ENCODE results near the gene COL8A1. TPM values are rescaled to one million over a fixed set of nuclear protein-coding genes. Genes with fewer than 3 reads are reported as not detected.
A peak's percentile ranks its signal among the peaks of the same experiment; 100 is the strongest.

Gene COL8A1
- total RNA-seq, 1 donor from 2014 or later = 123 TPM

DNA sequence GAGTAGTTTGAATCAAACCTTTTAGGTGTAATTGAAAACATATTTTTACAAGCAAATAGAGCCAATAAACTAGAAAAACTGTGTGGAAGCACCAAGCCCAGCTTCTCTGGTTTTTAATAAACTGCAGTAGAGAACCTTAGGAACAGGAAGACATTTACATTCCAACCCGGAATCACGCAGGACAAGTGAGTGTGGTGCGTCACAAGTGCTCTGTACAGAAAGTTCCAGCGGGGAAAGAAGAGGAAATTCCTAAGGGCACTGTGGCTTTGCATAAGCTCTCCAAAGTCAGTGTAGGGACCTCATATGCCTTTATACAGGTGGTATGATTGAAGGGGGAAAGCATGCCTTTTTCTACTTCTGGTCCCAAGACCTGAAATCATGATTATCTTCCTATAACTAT lies 21.6 kb downstream of the COL8A1 start:
- Mint-ChIP-seq H3K27me3 (ENCODE audit: low read depth, unreplicated experiment) (no peaks in the 10 kb centered on the region), H3K36me3 (ENCODE audit: low read depth, unreplicated experiment) (peaks cover 13% of the 10 kb centered on the region), H3K9me3 (ENCODE audit: unreplicated experiment) (peaks cover 3% of the 10 kb centered on the region), H3K4me3 (ENCODE audit: unreplicated experiment) (no peak overlapping the region), H3K27ac (ENCODE audit: unreplicated experiment) (peak overlapping the region; percentile 97), H3K4me1 (ENCODE audit: low read depth, unreplicated experiment) (peaks cover 42% of the 10 kb centered on the region)
- peak overlapping the region; percentile 72 for H3K9ac ChIP-seq (ENCODE audit: low read length)
- H3K27me3 ChIP-seq (ENCODE audit: insufficient read depth, low read length) = no peaks in the 10 kb centered on the region
- peaks cover 3% of the 10 kb centered on the region for H3K36me3 ChIP-seq (ENCODE audit: insufficient read depth, low read length)
- H3K79me2 ChIP-seq (ENCODE audit: insufficient read depth, low read length) = peaks cover 82% of the 10 kb centered on the region
- no peak for FAIRE-seq
- H3K27ac ChIP-seq (ENCODE audit: low read depth, low read length) = peak overlapping the region; percentile 99
- DNase-seq (ENCODE audit: low read depth) = no peak
- H3K9me3 ChIP-seq (ENCODE audit: insufficient read depth, low read depth, low read length) = no peaks in the 10 kb centered on the region
- H3K4me3 ChIP-seq (ENCODE audit: insufficient read depth, low read depth, low read length) = no peak overlapping the region
- no peak overlapping the region for H2AFZ ChIP-seq (ENCODE audit: low read depth, low read length)
- H4K20me1 ChIP-seq (ENCODE audit: insufficient read depth, low read length) = no peaks in the 10 kb centered on the region
- TF ChIP-seq, protein P1, sequence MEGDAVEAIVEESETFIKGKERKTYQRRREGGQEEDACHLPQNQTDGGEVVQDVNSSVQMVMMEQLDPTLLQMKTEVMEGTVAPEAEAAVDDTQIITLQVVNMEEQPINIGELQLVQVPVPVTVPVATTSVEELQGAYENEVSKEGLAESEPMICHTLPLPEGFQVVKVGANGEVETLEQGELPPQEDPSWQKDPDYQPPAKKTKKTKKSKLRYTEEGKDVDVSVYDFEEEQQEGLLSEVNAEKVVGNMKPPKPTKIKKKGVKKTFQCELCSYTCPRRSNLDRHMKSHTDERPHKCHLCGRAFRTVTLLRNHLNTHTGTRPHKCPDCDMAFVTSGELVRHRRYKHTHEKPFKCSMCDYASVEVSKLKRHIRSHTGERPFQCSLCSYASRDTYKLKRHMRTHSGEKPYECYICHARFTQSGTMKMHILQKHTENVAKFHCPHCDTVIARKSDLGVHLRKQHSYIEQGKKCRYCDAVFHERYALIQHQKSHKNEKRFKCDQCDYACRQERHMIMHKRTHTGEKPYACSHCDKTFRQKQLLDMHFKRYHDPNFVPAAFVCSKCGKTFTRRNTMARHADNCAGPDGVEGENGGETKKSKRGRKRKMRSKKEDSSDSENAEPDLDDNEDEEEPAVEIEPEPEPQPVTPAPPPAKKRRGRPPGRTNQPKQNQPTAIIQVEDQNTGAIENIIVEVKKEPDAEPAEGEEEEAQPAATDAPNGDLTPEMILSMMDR (IDR thresholded peaks at IDR 0.05; ENCODE audit: insufficient read depth, low read depth, low read length) = no peak
- TF ChIP-seq EZH2 (IDR thresholded peaks at IDR 0.05; ENCODE audit: insufficient read depth, low read length) = no peak
- H3K4me2 ChIP-seq (ENCODE audit: low read length) = peak overlapping the region; percentile 34
- H3K4me1 ChIP-seq (ENCODE audit: insufficient read depth, low read length) = peaks cover 40% of the 10 kb centered on the region

DNA sequence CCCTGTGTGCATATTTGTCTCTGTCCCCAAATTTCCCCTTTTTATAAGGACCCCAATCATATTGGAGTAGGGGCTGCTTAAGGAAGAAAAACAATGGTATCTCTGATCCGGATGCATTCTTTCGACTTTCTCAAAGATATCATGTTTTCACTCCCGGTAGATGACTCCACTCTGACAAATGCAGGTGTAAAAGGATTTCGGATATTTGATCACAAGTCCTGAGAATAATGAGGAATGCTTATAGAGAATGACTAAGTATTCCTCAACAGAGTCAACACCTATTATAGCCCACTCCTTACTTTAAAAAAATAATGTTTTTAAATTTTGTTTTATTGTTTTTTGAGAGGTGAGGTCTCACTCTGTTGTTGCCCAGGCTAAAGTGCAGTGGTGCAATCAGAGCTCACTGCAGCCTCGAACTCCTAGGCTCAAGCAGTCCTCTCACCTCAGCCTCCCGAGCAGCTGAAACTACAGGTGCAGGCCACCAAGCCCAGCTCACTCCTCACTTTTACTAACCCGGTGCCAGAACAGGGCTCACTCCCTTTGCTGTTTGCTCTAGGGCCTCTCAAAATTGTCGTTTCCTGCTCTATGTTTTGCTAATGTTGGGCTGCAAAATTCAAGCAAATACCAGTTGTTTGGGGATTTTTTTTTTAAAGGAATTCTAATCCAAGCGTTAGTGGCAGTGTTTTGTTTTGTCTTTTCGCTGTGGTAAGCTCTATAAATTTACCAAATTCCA lies 24.6 kb downstream of the COL8A1 start:
- H3K4me1 Mint-ChIP-seq (ENCODE audit: low read depth, unreplicated experiment) = peaks cover 46% of the 10 kb centered on the region
- H3K27ac Mint-ChIP-seq (ENCODE audit: unreplicated experiment) = no peak overlapping the region
- H2AFZ ChIP-seq (ENCODE audit: low read depth, low read length) = no peak overlapping the region
- no peak overlapping the region for H3K4me3 ChIP-seq (ENCODE audit: insufficient read depth, low read depth, low read length)
- no peak overlapping the region for H3K4me3 Mint-ChIP-seq (ENCODE audit: unreplicated experiment)
- H3K9me3 ChIP-seq (ENCODE audit: insufficient read depth, low read depth, low read length) = no peaks in the 10 kb centered on the region
- H3K27me3 ChIP-seq (ENCODE audit: insufficient read depth, low read length) = no peaks in the 10 kb centered on the region
- H3K79me2 ChIP-seq (ENCODE audit: insufficient read depth, low read length) = peaks cover 85% of the 10 kb centered on the region
- H3K36me3 ChIP-seq (ENCODE audit: insufficient read depth, low read length) = peaks cover 5% of the 10 kb centered on the region
- no peak overlapping the region for H3K4me2 ChIP-seq (ENCODE audit: low read length)
- DNase-seq (ENCODE audit: low read depth) = no peak
- peaks cover 20% of the 10 kb centered on the region for H3K36me3 Mint-ChIP-seq (ENCODE audit: low read depth, unreplicated experiment)
- H3K9ac ChIP-seq (ENCODE audit: low read length) = no peak overlapping the region
- H4K20me1 ChIP-seq (ENCODE audit: insufficient read depth, low read length) = no peaks in the 10 kb centered on the region
- H3K4me1 ChIP-seq (ENCODE audit: insufficient read depth, low read length) = peaks cover 22% of the 10 kb centered on the region
- TF ChIP-seq EZH2 (IDR thresholded peaks at IDR 0.05; ENCODE audit: insufficient read depth, low read length) = no peak
- TF ChIP-seq, protein P1 (IDR thresholded peaks at IDR 0.05; ENCODE audit: insufficient read depth, low read depth, low read length) = no peak
- no peak for FAIRE-seq
- no peak overlapping the region for H3K27ac ChIP-seq (ENCODE audit: low read depth, low read length)
- no peaks in the 10 kb centered on the region for H3K27me3 Mint-ChIP-seq (ENCODE audit: low read depth, unreplicated experiment)
- peaks cover 3% of the 10 kb centered on the region for H3K9me3 Mint-ChIP-seq (ENCODE audit: unreplicated experiment)

DNA sequence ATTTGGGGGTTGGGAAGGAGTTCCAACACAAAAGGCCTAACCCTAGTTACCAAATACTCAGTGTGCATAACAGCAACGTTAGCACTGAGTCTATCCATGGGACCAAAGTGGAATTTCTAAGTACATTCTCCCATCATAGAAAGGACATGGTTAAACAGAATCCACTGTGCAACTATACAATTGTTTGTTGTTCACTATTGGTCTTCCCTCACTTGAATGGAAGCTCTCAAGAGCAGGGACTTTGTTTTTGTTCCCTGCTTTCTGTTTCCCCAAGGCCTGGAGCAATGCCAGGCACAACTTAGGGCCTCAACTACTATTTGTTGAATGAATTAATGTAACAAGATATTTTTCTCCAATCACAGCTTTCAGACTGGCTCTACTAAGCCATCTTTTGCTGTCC lies 25.6 kb downstream of the COL8A1 start:
- H3K9ac ChIP-seq (ENCODE audit: low read length) = no peak overlapping the region
- no peaks in the 10 kb centered on the region for H3K27me3 Mint-ChIP-seq (ENCODE audit: low read depth, unreplicated experiment)
- H4K20me1 ChIP-seq (ENCODE audit: insufficient read depth, low read length) = no peaks in the 10 kb centered on the region
- no peak overlapping the region for H3K4me2 ChIP-seq (ENCODE audit: low read length)
- H3K27me3 ChIP-seq (ENCODE audit: insufficient read depth, low read length) = no peaks in the 10 kb centered on the region
- H3K4me3 ChIP-seq (ENCODE audit: insufficient read depth, low read depth, low read length) = no peak overlapping the region
- H3K9me3 ChIP-seq (ENCODE audit: insufficient read depth, low read depth, low read length) = no peaks in the 10 kb centered on the region
- no peaks in the 10 kb centered on the region for H3K9me3 Mint-ChIP-seq (ENCODE audit: unreplicated experiment)
- H3K4me1 Mint-ChIP-seq (ENCODE audit: low read depth, unreplicated experiment) = peaks cover 36% of the 10 kb centered on the region
- no peak overlapping the region for H3K27ac ChIP-seq (ENCODE audit: low read depth, low read length)
- H3K4me3 Mint-ChIP-seq (ENCODE audit: unreplicated experiment) = no peak overlapping the region
- peaks cover 2% of the 10 kb centered on the region for H3K36me3 ChIP-seq (ENCODE audit: insufficient read depth, low read length)
- peaks cover 85% of the 10 kb centered on the region for H3K79me2 ChIP-seq (ENCODE audit: insufficient read depth, low read length)
- peak overlapping the region; percentile 69 for H3K27ac Mint-ChIP-seq (ENCODE audit: unreplicated experiment)
- peaks cover 13% of the 10 kb centered on the region for H3K4me1 ChIP-seq (ENCODE audit: insufficient read depth, low read length)
- H2AFZ ChIP-seq (ENCODE audit: low read depth, low read length) = no peak overlapping the region
- DNase-seq (ENCODE audit: low read depth) (no peak), FAIRE-seq (no peak)
- peaks cover 11% of the 10 kb centered on the region for H3K36me3 Mint-ChIP-seq (ENCODE audit: low read depth, unreplicated experiment)
- TF ChIP-seq, protein P1 (IDR thresholded peaks at IDR 0.05; ENCODE audit: insufficient read depth, low read depth, low read length) = no peak
- no peak for TF ChIP-seq EZH2 (IDR thresholded peaks at IDR 0.05; ENCODE audit: insufficient read depth, low read length)
